OCI-LY3 (cell line): ENCODE data around the gene WHRN.
A peak's percentile ranks its signal among the peaks of the same experiment; 100 is the strongest.

Source experiments
- H2AFZ ChIP-seq: fragments of 200-600, 300-600 bp; shearing (Covaris generic); 2 replicates; pipeline ENCODE4 v1.6.0; 2014; ENCODE audit warnings: antibody characterized with exemption, low read depth, low read length
- H3K27ac ChIP-seq: fragments of 200-600, 300-600 bp; sonication (generic); 2 replicates; pipeline ENCODE4 v1.5.1; 2014; ENCODE audit warnings: mild to moderate bottlenecking, low read length, moderate library complexity, mixed read lengths
- H3K27me3 ChIP-seq: fragments of 200-600, 300-600 bp; sonication (generic); 2 replicates; pipeline ENCODE4 v1.6.1; 2014; ENCODE audit warnings: low read depth, low read length, mixed read lengths
- H3K36me3 ChIP-seq: fragments of 200-600, 300-600 bp; sonication (generic); replicated peaks from 2 replicates; pipeline ENCODE3; 2014; ENCODE audit warnings: low read depth, low read length, mixed read lengths
- H3K4me1 ChIP-seq: fragments of 300-600, 200-600 bp; sonication (generic); 2 replicates; pipeline ENCODE4 v1.6.1; 2014; ENCODE audit warnings: low read length, mixed read lengths
- H3K4me2 ChIP-seq: fragments of 200-600, 300-600 bp; sonication (generic); 2 replicates; pipeline ENCODE4 v1.6.1; 2014; ENCODE audit warnings: low read length, mixed read lengths
- H3K4me3 ChIP-seq: fragments of 300-600, 200-600 bp; sonication (generic); 2 replicates; pipeline ENCODE4 v1.5.1; 2014; ENCODE audit warnings: antibody characterized with exemption, mild to moderate bottlenecking, low read length, moderate library complexity
- H3K79me2 ChIP-seq: fragments of 300-600, 200-600 bp; shearing (Covaris generic); 2 replicates; pipeline ENCODE4 v1.6.1; 2014; ENCODE audit warnings: mild to moderate bottlenecking, low read length, mixed read lengths
- H3K9ac ChIP-seq: fragments of 300-600, 200-600 bp; shearing (Covaris generic); 2 replicates; pipeline ENCODE4 v1.6.0; 2014; ENCODE audit warnings: mild to moderate bottlenecking, low read length, moderate library complexity
- H3K9me3 ChIP-seq: fragments of 200-600, 300-600 bp; shearing (Covaris generic); 2 replicates; pipeline ENCODE4 v1.6.1; 2014; ENCODE audit warnings: low read length, mixed read lengths; ENCODE audit not compliant: insufficient read depth
- H4K20me1 ChIP-seq: fragments of 200-600, 300-600 bp; sonication (generic); 2 replicates; pipeline ENCODE4 v1.6.1; 2016; ENCODE audit warnings: low read length, mixed read lengths; ENCODE audit not compliant: insufficient read depth
- EZH2phosphoT487 ChIP-seq: fragments of 200-600 bp; shearing (Covaris generic); IDR thresholded peaks from 2 replicates; pipeline ENCODE4 v1.6.1; 2018; ENCODE audit warnings: antibody characterized with exemption, mixed run types, low read depth
- TF ChIP-seq, protein P1 (sequence below): fragments of 200-600, 300-600 bp; sonication (generic); IDR thresholded peaks from 2 replicates; pipeline ENCODE4 v1.5.1; 2014; ENCODE audit warnings: antibody characterized with exemption, low read length, low read depth

The WHRN gene

DNA sequence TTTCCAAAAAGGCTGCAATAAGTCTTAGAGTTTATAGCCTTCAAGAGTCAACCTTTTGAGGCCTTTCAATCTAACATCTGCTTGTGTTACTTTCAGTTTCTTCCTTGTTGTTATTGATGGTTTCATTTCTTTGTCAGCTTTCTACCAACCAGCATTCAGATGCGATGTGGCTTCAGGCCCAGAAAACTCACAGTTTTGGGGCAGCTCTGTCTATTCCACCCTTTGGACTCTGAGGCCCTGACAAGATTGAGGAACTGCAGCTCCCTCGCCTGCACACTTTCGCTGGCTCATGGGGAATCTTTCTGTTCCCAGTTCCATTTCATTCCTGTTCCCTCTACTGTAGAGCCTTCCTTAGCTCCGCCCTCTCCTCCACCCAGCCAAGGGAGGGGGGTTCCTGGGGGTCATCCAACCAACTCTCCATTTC is 13.3 kb upstream of the WHRN start:
- Histone ChIP-seq H3K4me3 (no peak overlapping the region), H3K27ac (no peak overlapping the region), H3K4me2 (no peak overlapping the region), H2AFZ (peak overlapping the region; percentile 26; the same call in 1 of the 2 replicates), H3K4me1 (0 out of 2 replicates have a peak, but pooled peaks cover 2% of the 10 kb centered on the region), H3K79me2 (no peaks in the 10 kb centered on the region), H3K27me3 (peaks cover 40% of the 10 kb centered on the region), H3K9ac (no peak overlapping the region), H3K36me3 (no peaks in the 10 kb centered on the region), H3K9me3 (no peaks in the 10 kb centered on the region), H4K20me1 (no peaks in the 10 kb centered on the region)
- TF ChIP-seq, protein P1, sequence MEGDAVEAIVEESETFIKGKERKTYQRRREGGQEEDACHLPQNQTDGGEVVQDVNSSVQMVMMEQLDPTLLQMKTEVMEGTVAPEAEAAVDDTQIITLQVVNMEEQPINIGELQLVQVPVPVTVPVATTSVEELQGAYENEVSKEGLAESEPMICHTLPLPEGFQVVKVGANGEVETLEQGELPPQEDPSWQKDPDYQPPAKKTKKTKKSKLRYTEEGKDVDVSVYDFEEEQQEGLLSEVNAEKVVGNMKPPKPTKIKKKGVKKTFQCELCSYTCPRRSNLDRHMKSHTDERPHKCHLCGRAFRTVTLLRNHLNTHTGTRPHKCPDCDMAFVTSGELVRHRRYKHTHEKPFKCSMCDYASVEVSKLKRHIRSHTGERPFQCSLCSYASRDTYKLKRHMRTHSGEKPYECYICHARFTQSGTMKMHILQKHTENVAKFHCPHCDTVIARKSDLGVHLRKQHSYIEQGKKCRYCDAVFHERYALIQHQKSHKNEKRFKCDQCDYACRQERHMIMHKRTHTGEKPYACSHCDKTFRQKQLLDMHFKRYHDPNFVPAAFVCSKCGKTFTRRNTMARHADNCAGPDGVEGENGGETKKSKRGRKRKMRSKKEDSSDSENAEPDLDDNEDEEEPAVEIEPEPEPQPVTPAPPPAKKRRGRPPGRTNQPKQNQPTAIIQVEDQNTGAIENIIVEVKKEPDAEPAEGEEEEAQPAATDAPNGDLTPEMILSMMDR: no peak
- TF ChIP-seq EZH2phosphoT487: no peak

DNA sequence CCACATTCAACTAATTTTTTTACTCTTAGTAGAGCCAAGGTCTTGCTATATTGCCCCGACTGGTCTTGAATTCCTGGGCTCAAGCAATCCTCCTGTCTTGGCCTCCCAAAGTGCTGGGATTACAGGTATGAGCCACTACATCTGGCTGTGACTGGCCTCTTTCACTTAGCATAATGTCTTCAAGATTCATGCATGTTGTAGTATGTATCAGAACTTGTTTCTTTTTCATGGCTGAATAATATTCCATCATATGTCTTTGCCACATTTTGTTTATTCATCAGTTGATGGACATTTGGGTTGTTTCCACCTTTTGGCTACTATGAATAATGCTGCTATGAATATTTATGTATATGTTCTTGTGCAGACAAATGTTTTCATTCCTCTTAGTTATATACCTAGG is 12.8 kb upstream of the WHRN start:
- no peak for TF ChIP-seq EZH2phosphoT487
- TF ChIP-seq, protein P1: no peak
- Histone ChIP-seq H3K36me3 (no peaks in the 10 kb centered on the region), H3K9ac (no peak overlapping the region), H3K27ac (no peak overlapping the region), H3K4me3 (no peak overlapping the region), H3K4me1 (0 out of 2 replicates have a peak, but pooled peaks cover 2% of the 10 kb centered on the region), H4K20me1 (no peaks in the 10 kb centered on the region), H2AFZ (no peak overlapping the region), H3K27me3 (peaks cover 35% of the 10 kb centered on the region), H3K9me3 (no peaks in the 10 kb centered on the region), H3K4me2 (no peak overlapping the region), H3K79me2 (no peaks in the 10 kb centered on the region)

DNA sequence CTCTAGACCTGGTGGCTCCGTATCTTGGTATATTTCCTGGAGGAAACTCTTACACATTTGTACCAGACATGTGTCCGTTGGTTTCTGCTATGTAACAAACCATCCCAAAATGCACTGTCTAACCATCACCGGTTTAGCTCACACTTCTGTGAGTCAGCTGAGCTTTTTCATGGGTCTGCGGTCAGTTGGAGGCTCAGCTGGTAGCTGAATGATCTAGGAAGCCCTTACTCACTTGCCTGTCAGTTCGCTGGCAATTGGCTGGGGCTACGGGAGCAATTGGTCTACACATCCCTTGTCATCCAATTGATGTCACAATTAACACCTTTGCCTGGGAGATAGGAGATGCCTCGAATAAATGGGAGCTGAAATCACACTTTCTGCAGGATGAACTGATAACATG is 11.6 kb upstream of the WHRN start:
- Histone ChIP-seq H2AFZ (no peak overlapping the region), H3K9me3 (no peaks in the 10 kb centered on the region), H3K4me1 (0 out of 2 replicates have a peak, but pooled peaks cover 2% of the 10 kb centered on the region), H3K36me3 (no peaks in the 10 kb centered on the region), H4K20me1 (no peaks in the 10 kb centered on the region), H3K4me2 (no peak overlapping the region), H3K79me2 (no peaks in the 10 kb centered on the region), H3K4me3 (no peak overlapping the region), H3K27ac (no peak overlapping the region), H3K9ac (no peak overlapping the region), H3K27me3 (peaks cover 30% of the 10 kb centered on the region)
- TF ChIP-seq, protein P1: no peak
- TF ChIP-seq EZH2phosphoT487: no peak

DNA sequence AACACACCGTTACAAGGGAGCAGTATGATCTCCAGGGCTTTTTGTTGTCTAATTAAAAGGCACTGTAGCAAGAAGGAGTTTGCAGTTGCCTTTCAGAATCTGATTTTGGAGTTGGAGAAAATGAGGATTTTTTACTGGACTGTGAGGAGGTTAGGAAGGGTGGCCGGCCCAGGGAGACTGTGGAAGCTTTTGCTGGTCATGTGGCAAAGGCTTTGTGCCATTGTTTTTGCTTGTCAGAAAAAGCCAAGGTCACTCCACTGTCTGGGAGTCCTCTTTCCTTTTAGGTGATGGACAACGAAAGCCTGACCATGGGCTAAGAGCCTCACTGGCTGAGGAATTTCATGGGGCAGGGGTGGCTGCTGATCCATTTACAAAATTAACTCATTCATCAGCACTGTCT is 10.3 kb upstream of the WHRN start:
- no peak for TF ChIP-seq EZH2phosphoT487
- TF ChIP-seq, protein P1: no peak
- 0 out of 2 replicates have a peak, but pooled peaks cover 2% of the 10 kb centered on the region for H3K4me1 ChIP-seq
- no peaks in the 10 kb centered on the region for H3K36me3 ChIP-seq
- H3K4me3 ChIP-seq: no peak overlapping the region
- no peak overlapping the region for H3K27ac ChIP-seq
- H3K9me3 ChIP-seq: no peaks in the 10 kb centered on the region
- H2AFZ ChIP-seq: no peak overlapping the region
- no peaks in the 10 kb centered on the region for H4K20me1 ChIP-seq
- no peak overlapping the region for H3K9ac ChIP-seq
- no peak overlapping the region for H3K4me2 ChIP-seq
- peaks cover 28% of the 10 kb centered on the region for H3K27me3 ChIP-seq
- no peaks in the 10 kb centered on the region for H3K79me2 ChIP-seq
